HG02763 (cell line): Measurements from ENCODE around the gene CC2D1B.

Experiments
- ATAC-seq: cut with Tn5 transposase; IDR thresholded peaks from one replicate; pipeline ENCODE4 v1.9.1; 2021; ENCODE audit warnings: mild to moderate bottlenecking, moderate library complexity; ENCODE audit not compliant: unreplicated experiment

The CC2D1B gene

DNA sequence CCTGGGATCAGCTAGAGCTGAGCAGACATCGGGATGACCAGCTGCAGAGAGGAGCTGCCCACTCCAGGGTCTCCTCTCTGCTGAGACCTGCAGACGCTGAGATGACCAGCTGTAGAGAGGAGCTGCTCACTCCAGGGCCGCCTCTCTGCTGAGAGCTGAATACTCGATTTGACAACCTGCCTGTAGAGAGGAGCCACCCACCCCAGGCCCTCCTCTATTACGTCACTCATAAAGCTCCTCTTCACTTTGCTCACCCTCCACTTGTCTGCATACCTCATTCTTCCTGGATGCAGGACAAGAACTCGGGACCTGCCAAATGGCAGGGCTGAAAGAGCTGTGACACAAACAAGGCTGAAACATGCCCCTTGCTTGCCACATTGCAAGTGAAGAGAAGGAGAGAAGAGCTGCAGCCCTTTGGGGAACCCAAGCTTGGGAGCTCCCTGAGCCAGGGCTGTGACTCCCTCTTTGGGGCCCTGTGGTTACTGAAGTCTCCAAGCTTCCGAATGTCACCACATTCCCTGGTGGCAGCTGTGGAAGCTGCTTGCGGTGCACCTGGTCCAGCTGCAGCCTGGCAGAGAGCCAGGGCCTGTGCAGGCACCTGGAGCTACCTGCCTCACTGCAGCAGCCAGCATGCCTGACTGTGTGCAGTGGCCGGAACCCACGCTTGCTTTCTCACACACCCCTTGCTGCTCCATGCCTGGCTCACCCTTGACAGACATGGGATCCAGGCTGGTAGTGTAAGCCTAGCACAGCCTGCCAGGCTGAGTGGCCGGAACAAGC is 59.6 kb downstream of the CC2D1B start:
- ATAC-seq, result no peak

DNA sequence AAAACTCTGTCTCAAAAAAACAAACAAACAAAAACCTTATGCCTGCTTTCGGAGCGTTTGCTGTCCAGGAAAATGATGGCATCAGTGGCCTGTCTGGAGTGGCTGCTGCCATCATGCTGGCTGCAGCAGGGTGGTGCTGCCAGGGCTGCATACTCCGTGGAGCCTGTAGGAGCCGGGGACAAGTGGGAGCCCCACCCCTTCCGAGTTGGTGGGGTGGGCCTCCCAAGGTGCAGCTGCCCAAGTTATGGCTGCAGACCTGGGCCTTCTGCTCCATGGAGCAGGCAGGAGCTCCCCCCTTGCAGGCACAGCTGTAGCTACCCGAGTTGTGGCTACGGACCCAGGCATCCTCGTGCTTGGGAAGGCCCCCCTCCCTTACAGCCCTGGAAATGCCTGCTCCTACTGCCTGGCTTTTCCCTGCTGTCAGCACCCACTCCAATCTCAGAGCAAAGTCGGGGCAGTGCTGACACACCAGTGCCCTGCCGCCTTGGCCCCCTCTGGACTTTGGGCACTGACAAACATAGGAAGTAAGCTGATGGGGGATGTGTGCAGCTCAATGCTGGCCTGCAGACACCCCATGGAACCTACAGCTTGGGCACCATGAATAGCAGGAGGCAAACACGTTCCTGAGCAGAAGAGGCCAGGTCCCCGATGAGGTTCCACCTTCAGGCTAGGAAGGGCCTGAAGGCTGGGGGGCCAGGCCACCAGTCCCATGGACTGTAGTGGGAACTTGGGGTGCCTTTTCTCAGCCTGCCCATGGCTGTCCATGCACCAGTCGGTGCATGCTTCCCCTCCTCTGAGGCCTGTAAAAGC is 60.4 kb downstream of the CC2D1B start:
- no peak for ATAC-seq
